Gastrocnemius medialis (tissue), 4 donors: Measurements from ENCODE around the gene CENPB. TPM values are rescaled to one million over a fixed set of nuclear protein-coding genes. Genes with fewer than 3 reads are reported as not detected.

Source experiments
- ATAC-seq, 2 donors: fragments of 150-250 bp; one replicate each; pipeline ENCODE4 v1.9.1; 2016
- DNase-seq, 2 donors: peaks; one replicate each; pipeline ENCODE4 v3.0.0-alpha.2; 2019
- H3K27ac ChIP-seq, 4 donors: fragments of 200-600 bp; sonication (generic); 1 replicate in 1 of 4; 2 replicates in 3 of 4; pipeline ENCODE4 v1.5.1; 2016 to 2018; ENCODE audit warnings: mild to moderate bottlenecking in 2 of 4, moderate library complexity in 1 of 4
- H3K27me3 ChIP-seq, 3 donors: fragments of 200-600 bp; sonication (generic) in 2 of 3; 1 replicate in 1 of 3; 2 replicates in 2 of 3; pipeline versions ENCODE4 v1.5.1 to v1.6.0; 2016 to 2019; ENCODE audit warnings: mild to moderate bottlenecking in 1 of 3, moderate library complexity in 1 of 3
- H3K36me3 ChIP-seq, 2 donors: fragments of 200-600 bp; sonication (generic) in 1 of 2; one replicate each; pipeline ENCODE4 v1.5.1; 2017 to 2018
- H3K4me1 ChIP-seq, 2 donors: fragments of 200-600 bp; sonication (generic) in 1 of 2; one replicate each; pipeline ENCODE4 v1.5.1; 2016 to 2017; ENCODE audit warnings: mild to moderate bottlenecking in 2 of 2
- H3K4me3 ChIP-seq, 4 donors: fragments of 200-600 bp; sonication (generic) in 3 of 4; 1 replicate in 1 of 4; 2 replicates in 3 of 4; pipeline ENCODE4 v1.5.1; 2016 to 2019; ENCODE audit warnings: mild to moderate bottlenecking in 2 of 4
- H3K9me3 ChIP-seq, 3 donors: fragments of 200-600 bp; sonication (generic) in 2 of 3; 1 replicate in 1 of 3; 2 replicates in 2 of 3; pipeline ENCODE4 v1.5.1; 2016 to 2019
- CTCF ChIP-seq, 5 experiments: fragments of 450-650 bp in 3 of 5; fragments of 200-600 bp in 2 of 5; sonication (generic) in 2 of 5; IDR thresholded peaks in 4 of 5; conservative IDR thresholded peaks in 1 of 5; 1 replicate in 4 of 5; 2 replicates in 1 of 5; pipeline ENCODE4 v1.5.1; 2016 to 2019; ENCODE audit warnings: antibody characterized with exemption in 5 of 5, mild to moderate bottlenecking in 3 of 5, moderate library complexity in 3 of 5
- POLR2A ChIP-seq, 2 donors: fragments of 450-650 bp; IDR thresholded peaks; one replicate each; pipeline ENCODE4 v1.6.1; 2017; ENCODE audit warnings: antibody characterized with exemption in 2 of 2, mild to moderate bottlenecking in 2 of 2, moderate library complexity in 2 of 2
- in situ Hi-C, 4 donors: fragments of 200-750 bp; cut with MboI; loops; one replicate each; pipeline versions ENCODE4 v1.15.0 to v1.8.0; 2017; ENCODE audit warnings: low sequenced_read_pairs in 4 of 4
- intact Hi-C: fragments of 100-400 bp; cut with DNase I; formaldehyde crosslinking; loops from one replicate; pipeline ENCODE4 v1.15.1; 2023; ENCODE audit warnings: low total_unique reads
- total RNA-seq, 4 donors: library from RNA; depleted of rRNA; stranded (reverse); fragments of >200 nt; gene quantifications; one replicate each; pipeline versions ENCODE4 v1.1.0 to v1.2.3, GENCODE V29; 2016

CENPB gene
- total RNA-seq, 4 donors from 2014 or later = 67.5 to 186 (median 143) TPM

GRCh38 chr20:3788685-3789155 is 2.2 kb upstream of the CENPB start:
- intact Hi-C loops = loop anchor here (5.0 kb wide), 1 partner anchor 299 kb away; no protein-coding TSS in a partner anchor
- in situ Hi-C loops = no loop called here
- ATAC-seq (no peak), DNase-seq (no peak)
- H3K36me3 ChIP-seq = no peaks in the 10 kb centered on the region
- H3K4me1 ChIP-seq = peaks cover 20 to 29% of the 10 kb centered on the region in 2 donors
- H3K9me3 ChIP-seq = no peaks in the 10 kb centered on the region
- no peak overlapping the region for H3K4me3 ChIP-seq
- no peaks in the 10 kb centered on the region for H3K27me3 ChIP-seq
- H3K27ac ChIP-seq = no peak overlapping the region
- no peak for TF ChIP-seq POLR2A (IDR thresholded peaks at IDR 0.05)
- no peak for TF ChIP-seq CTCF (IDR thresholded peaks at IDR 0.05 in 4 of 5, conservative IDR thresholded peaks at IDR 0.05 in 1 of 5)

DNA sequence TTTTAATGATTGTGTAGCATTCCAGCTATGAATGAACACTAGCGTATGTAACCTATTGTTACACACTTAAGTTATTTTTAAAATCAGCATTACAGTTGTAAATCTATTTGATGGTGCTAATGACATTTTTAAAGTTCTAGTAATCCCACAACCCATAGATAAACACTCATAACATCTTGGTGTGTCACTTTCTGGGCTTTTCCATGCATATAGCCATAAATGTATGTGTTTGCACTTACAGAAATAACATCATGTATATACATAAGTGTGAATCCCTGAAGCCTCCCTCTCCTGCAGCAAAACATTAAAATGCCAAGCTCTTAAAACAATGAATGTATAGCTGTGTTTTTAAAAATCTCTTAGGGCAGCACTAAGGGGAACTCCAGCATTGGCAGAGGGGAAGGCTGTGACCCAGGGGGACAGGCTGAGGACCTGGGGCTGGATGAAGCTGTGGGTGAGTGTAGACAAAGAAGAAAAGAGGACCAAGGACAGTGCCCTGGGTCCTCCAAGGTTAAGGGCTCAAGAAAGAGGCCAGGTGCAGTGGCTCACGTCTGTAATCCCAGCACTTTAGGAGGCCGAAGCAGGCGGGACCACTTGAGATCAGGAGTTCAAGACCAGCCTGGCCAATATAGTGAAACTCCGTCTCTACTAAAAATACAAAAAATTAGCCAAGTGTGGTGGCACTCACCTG is 929 bp upstream of the CENPB start:
- Histone ChIP-seq H3K4me3 (peak overlapping the region in 3 of 4 donors; percentile 18 to 34 (median 22)), H3K9me3 (no peaks in the 10 kb centered on the region), H3K36me3 (no peaks in the 10 kb centered on the region), H3K27me3 (no peaks in the 10 kb centered on the region), H3K4me1 (peaks cover 28 to 32% of the 10 kb centered on the region in 2 donors), H3K27ac (peak overlapping the region in 3 of 4 donors; percentile 21 to 51 (median 50))
- in situ Hi-C loops = no loop called here
- no peak for ATAC-seq
- intact Hi-C loops = loop anchor here (2.0 to 5.0 kb wide), 2 partner anchors 59 to 300 kb away; partner anchors contain the start of gene MAVS
- no peak for TF ChIP-seq POLR2A (IDR thresholded peaks at IDR 0.05)
- no peak for TF ChIP-seq CTCF (IDR thresholded peaks at IDR 0.05 in 4 of 5, conservative IDR thresholded peaks at IDR 0.05 in 1 of 5)
- DNase-seq = no peak

DNA sequence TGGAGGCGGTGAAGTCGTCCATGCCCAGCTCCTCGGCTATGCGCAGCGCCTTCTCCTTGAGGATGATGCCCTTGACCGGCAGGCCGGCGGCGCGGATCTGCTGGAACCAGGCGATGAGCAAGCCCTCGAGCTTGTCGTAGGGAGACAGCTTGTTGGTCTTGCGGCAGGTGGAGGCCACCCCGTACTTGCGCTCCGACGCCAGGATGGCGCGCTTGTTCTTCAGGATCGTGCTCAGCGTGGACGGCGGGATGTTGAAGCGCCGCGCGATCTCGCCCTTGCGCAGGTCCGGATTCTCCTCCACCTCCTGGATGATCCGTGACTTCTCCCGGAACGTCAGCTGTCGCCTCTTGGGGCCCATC is 435 bp downstream of the CENPB start:
- intact Hi-C loops = loop anchor here (1.0 to 5.0 kb wide), 3 partner anchors 34 to 301 kb away; partner anchors contain the start of genes AP5S1 and MAVS
- Histone ChIP-seq H3K4me3 (peak overlapping the region; percentile 65 to 68 (median 67)), H3K36me3 (no peaks in the 10 kb centered on the region), H3K4me1 (peaks cover 29 to 33% of the 10 kb centered on the region in 2 donors), H3K27me3 (no peaks in the 10 kb centered on the region), H3K9me3 (no peaks in the 10 kb centered on the region), H3K27ac (peak overlapping the region; percentile 76 to 85 (median 82))
- in situ Hi-C loops = no loop called here
- TF ChIP-seq POLR2A (IDR thresholded peaks at IDR 0.05) (no peak), CTCF (IDR thresholded peaks at IDR 0.05 in 4 of 5, conservative IDR thresholded peaks at IDR 0.05 in 1 of 5) (no peak)
- ATAC-seq (peak; percentile 56 to 71), DNase-seq (peak; percentile 23 to 53)

- H3K36me3 ChIP-seq = no peaks in the 10 kb centered on the region
- ATAC-seq (peak in 1 of 2 donors; percentile 1), DNase-seq (no peak)
- H3K9me3 ChIP-seq = no peaks in the 10 kb centered on the region
- peak overlapping the region; percentile 65 to 68 (median 67) for H3K4me3 ChIP-seq
- intact Hi-C loops (loop anchor here (1.0 to 5.0 kb wide), 3 partner anchors 35 to 302 kb away; partner anchors contain the start of genes AP5S1 and MAVS), in situ Hi-C loops (no loop called here)
- peaks cover 35 to 38% of the 10 kb centered on the region in 2 donors for H3K4me1 ChIP-seq
- H3K27ac ChIP-seq = peak overlapping the region; percentile 76 to 85 (median 82)
- no peaks in the 10 kb centered on the region for H3K27me3 ChIP-seq
- no peak for TF ChIP-seq CTCF (IDR thresholded peaks at IDR 0.05 in 4 of 5, conservative IDR thresholded peaks at IDR 0.05 in 1 of 5)
- no peak for TF ChIP-seq POLR2A (IDR thresholded peaks at IDR 0.05)
Observed at GRCh38 chr20:3785240-3786125, 1.1 kb downstream of the CENPB start.
